C4-2B (cell line): ENCODE data around the gene EDIL3.

Source experiments
- CTCF ChIP-seq: fragments of 450-650 bp; conservative IDR thresholded peaks from 2 replicates; pipeline ENCODE4 v1.5.1; 2017; ENCODE audit warnings: mild to moderate bottlenecking
- ZFX ChIP-seq: fragments of 450-650 bp; IDR thresholded peaks from 2 replicates; pipeline ENCODE4 v1.6.1; 2017

- TF ChIP-seq CTCF, result no peak
- TF ChIP-seq ZFX, result no peak
Observed at GRCh38 chr5:84168841-84169240, 215.8 kb downstream of the EDIL3 start.
